GM03348 (cell line): ENCODE data around the gene SYNGR3.

Source experiments
- DNase-seq: peaks from one replicate; pipeline ENCODE4 v3.0.0; 2012; ENCODE audit warnings: low spot score

Gene SYNGR3

GRCh38 chr16:1976951-1977874, 12.6 kb upstream of the SYNGR3 start:
- no peak for DNase-seq

GRCh38 chr16:1977875-1978268, 11.9 kb upstream of the SYNGR3 start:
- no peak for DNase-seq

- no peak for DNase-seq
Measured at GRCh38 chr16:1978476-1979120, 11.2 kb upstream of the SYNGR3 start.

- DNase-seq = no peak
Measured at GRCh38 chr16:1979271-1980029, 10.3 kb upstream of the SYNGR3 start.

- DNase-seq = no peak
Measured at GRCh38 chr16:1980030-1980769, 9.6 kb upstream of the SYNGR3 start.

GRCh38 chr16:1980770-1981087, 9.0 kb upstream of the SYNGR3 start:
- DNase-seq = no peak

- no peak for DNase-seq
Measured at GRCh38 chr16:1981398-1981836, 8.4 kb upstream of the SYNGR3 start, which contains the start of gene NOXO1. Gene NOXO1 (minus strand): TSS chr16:1981469. CDS start chr16:1981179, 290 bp downstream.

GRCh38 chr16:1982013-1982433, 7.7 kb upstream of the SYNGR3 start:
- DNase-seq = no peak

- DNase-seq = no peak
Measured at GRCh38 chr16:1982991-1983543, 6.7 kb upstream of the SYNGR3 start.

- DNase-seq = peak; percentile 99
Measured at GRCh38 chr16:1983544-1984346, 6.0 kb upstream of the SYNGR3 start, which contains the start of gene GFER. Gene GFER (plus strand): TSS chr16:1984193. CDS start chr16:1984219, 26 bp downstream.

GRCh38 chr16:1984347-1985225, 5.2 kb upstream of the SYNGR3 start:
- peak; percentile 31 for DNase-seq

GRCh38 chr16:1985466-1986150, 4.2 kb upstream of the SYNGR3 start:
- no peak for DNase-seq

GRCh38 chr16:1987198-1987597, 2.6 kb upstream of the SYNGR3 start:
- DNase-seq = no peak

- no peak for DNase-seq
Measured at GRCh38 chr16:1990101-1990350, 256 bp downstream of the SYNGR3 start.

GRCh38 chr16:1990351-1991134, 773 bp downstream of the SYNGR3 start:
- no peak for DNase-seq

GRCh38 chr16:1991135-1991551, 1.4 kb downstream of the SYNGR3 start:
- no peak for DNase-seq

- DNase-seq = no peak
Measured at GRCh38 chr16:1991588-1991947, 1.8 kb downstream of the SYNGR3 start.

GRCh38 chr16:1991948-1992703, 2.4 kb downstream of the SYNGR3 start:
- DNase-seq = peak; percentile 97
